ENCODE measurements around the gene ZBP1.

- TF ChIP-seq CTCF (IDR thresholded peaks at IDR 0.05) (peak; percentile 59 to 65 (median 61)), POLR2A (IDR thresholded peaks at IDR 0.05) (no peak)
Observed at GRCh38 chr20:57594092-57594951, 25.9 kb downstream of the ZBP1 start.
